Activated CD8-positive, alpha-beta memory T cell treated with anti-CD3 and anti-CD28 coated beads, Interleukin-2, amount 10 ng/mL, durations not matched to agents 7 days and 5 days (primary cell): ENCODE results near the gene SEMA3G. TPM values are rescaled to one million over a fixed set of nuclear protein-coding genes. Genes with fewer than 3 reads are reported as not detected.

Source experiments
- ATAC-seq: fragments of 150-1000 bp; cut with Tn5 transposase; one replicate; pipeline ENCODE4 v1.10.0; 2021; ENCODE audit warnings: moderate library complexity
- CTCF ChIA-PET: fragments of 350-600 bp; sonication (Branson Sonifier 250); formaldehyde crosslinking; loops from one replicate; lab custom pipeline; 2021; ENCODE audit warnings: antibody characterized with exemption; lab: Charles Lee
- DNase-seq: peaks from one replicate; pipeline ENCODE4 v3.0.0-alpha.2; 2020
- H3K27ac Mint-ChIP-seq: one replicate; pipeline ENCODE4 v1.8.0; 2021; ENCODE audit warnings: mild to moderate bottlenecking, mixed read lengths
- H3K27me3 Mint-ChIP-seq: one replicate; pipeline ENCODE4 v1.8.0; 2021; ENCODE audit warnings: mixed read lengths
- H3K36me3 Mint-ChIP-seq: one replicate; pipeline ENCODE4 v1.8.0; 2021; ENCODE audit warnings: mild to moderate bottlenecking, mixed read lengths
- H3K4me1 Mint-ChIP-seq: one replicate; pipeline ENCODE4 v1.8.0; 2021; ENCODE audit warnings: mixed read lengths
- H3K4me3 Mint-ChIP-seq: one replicate; pipeline ENCODE4 v1.8.0; 2021; ENCODE audit warnings: mild to moderate bottlenecking, moderate library complexity, mixed read lengths
- H3K9me3 Mint-ChIP-seq: one replicate; pipeline ENCODE4 v1.8.0; 2022; ENCODE audit warnings: low read depth, mixed read lengths
- total RNA-seq, 2 experiments: library from RNA; stranded (reverse); gene quantifications; one replicate each; pipeline ENCODE4 v1.2.3, GENCODE V29; 2021

Gene SEMA3G
- total RNA-seq, 2 experiments from 2014 or later: 0.28 to 0.38 TPM

GRCh38 chr3:52395503-52395865 lies 49.4 kb downstream of the SEMA3G start:
- H3K27ac Mint-ChIP-seq: no peak overlapping the region
- H3K9me3 Mint-ChIP-seq: no peaks in the 10 kb centered on the region
- no peaks in the 10 kb centered on the region for H3K4me1 Mint-ChIP-seq
- H3K36me3 Mint-ChIP-seq: no peaks in the 10 kb centered on the region
- no peak for ATAC-seq
- no peak for DNase-seq
- H3K4me3 Mint-ChIP-seq: no peak overlapping the region
- H3K27me3 Mint-ChIP-seq: no peaks in the 10 kb centered on the region
- CTCF ChIA-PET: interaction anchor here (0.9 kb wide), 1 partner anchor 51 kb away, joined by 3 read pairs; no protein-coding TSS in a partner anchor

DNA sequence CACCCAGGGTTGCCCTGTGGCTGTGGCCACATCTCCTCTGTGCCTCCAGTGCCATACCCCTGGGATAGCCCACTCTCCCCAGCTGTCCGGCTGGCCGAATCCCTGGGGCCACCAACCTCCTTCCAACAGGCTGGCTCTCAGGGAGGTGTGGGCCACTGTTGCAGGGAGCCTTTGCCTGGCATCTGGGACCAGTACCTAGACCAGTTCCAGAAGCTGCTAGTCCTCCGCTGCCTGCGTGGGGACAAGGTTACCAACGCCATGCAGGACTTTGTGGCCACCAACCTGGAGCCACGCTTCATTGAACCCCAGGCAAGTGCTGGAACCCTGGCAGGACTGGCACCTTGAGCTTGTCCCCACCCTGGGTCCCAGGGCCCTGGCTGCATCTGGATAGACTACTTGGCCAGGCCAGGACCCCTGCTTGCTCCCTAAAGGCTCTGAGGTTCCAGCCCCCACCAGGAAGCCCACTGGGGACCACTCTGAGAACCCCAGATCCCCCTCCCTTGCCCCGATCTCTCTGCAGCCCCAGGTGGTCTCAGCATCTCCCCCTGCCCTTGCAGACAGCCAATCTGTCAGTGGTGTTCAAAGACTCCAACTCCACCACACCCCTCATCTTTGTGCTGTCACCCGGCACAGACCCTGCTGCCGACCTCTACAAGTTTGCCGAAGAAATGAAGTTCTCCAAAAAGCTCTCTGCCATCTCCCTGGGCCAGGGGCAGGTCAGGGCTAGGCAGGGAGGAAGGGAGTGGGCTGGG lies 50.0 kb downstream of the SEMA3G start:
- Mint-ChIP-seq H3K4me1 (no peaks in the 10 kb centered on the region), H3K36me3 (no peaks in the 10 kb centered on the region), H3K27me3 (no peaks in the 10 kb centered on the region), H3K27ac (no peak overlapping the region), H3K9me3 (no peaks in the 10 kb centered on the region), H3K4me3 (no peak overlapping the region)
- CTCF ChIA-PET: interaction anchor here (0.9 kb wide), 1 partner anchor 51 kb away, joined by 3 read pairs; no protein-coding TSS in a partner anchor
- no peak for ATAC-seq
- DNase-seq: no peak

DNA sequence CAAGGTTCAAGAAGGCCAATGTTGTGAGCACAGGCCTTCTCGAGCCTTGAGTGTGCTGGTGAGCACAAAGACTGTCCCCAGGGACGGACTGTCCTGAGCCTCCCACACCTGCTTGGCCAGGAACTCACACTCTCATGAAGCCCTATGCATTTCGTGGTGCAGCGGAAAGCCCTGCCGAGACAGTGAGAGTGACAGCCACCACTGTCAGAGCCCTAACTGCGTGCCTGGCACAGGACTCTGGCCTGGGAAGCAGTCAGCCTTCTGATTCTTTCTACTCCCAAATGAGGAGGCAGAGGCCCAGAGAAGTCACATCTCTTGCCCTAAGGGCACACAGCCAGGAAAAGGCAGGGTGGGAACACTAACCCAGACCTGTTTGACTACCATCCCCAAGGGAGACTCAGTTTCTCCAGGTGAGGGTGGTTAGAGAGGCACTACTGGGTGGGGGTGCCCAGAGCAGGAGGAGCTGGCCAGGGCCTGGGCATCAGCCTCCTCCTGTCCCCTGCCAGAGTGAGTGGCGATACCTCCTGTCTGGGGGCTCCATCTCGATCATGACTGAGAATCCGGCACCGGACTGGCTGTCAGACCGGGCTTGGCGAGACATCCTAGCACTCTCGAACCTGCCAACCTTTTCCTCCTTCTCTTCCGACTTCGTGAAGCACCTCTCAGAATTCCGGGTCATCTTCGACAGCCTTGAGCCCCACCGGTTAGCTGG lies 50.8 kb downstream of the SEMA3G start:
- no peaks in the 10 kb centered on the region for H3K4me1 Mint-ChIP-seq
- no peak overlapping the region for H3K4me3 Mint-ChIP-seq

GRCh38 chr3:52393131-52393807 lies 51.6 kb downstream of the SEMA3G start:
- Mint-ChIP-seq H3K27ac (no peak overlapping the region), H3K27me3 (no peaks in the 10 kb centered on the region), H3K36me3 (no peaks in the 10 kb centered on the region), H3K4me3 (no peak overlapping the region), H3K4me1 (no peaks in the 10 kb centered on the region), H3K9me3 (no peaks in the 10 kb centered on the region)
- DNase-seq (no peak), ATAC-seq (no peak)
- CTCF ChIA-PET: no interaction called here

More for the DNA sequence above, 50.8 kb downstream of the SEMA3G start:
- no peak for DNase-seq
- CTCF ChIA-PET: interaction anchor here (0.9 kb wide), 1 partner anchor 52 kb away, joined by 3 read pairs; no protein-coding TSS in a partner anchor
- no peaks in the 10 kb centered on the region for H3K27me3 Mint-ChIP-seq
- H3K36me3 Mint-ChIP-seq: no peaks in the 10 kb centered on the region
- no peak for ATAC-seq
- no peak overlapping the region for H3K27ac Mint-ChIP-seq
- no peaks in the 10 kb centered on the region for H3K9me3 Mint-ChIP-seq

GRCh38 chr3:52392216-52392930 lies 52.5 kb downstream of the SEMA3G start:
- Mint-ChIP-seq H3K36me3 (no peaks in the 10 kb centered on the region), H3K27me3 (no peaks in the 10 kb centered on the region), H3K4me1 (no peaks in the 10 kb centered on the region), H3K4me3 (no peak overlapping the region), H3K27ac (no peak overlapping the region), H3K9me3 (no peaks in the 10 kb centered on the region)
- CTCF ChIA-PET: no interaction called here
- DNase-seq: no peak
- ATAC-seq: no peak

DNA sequence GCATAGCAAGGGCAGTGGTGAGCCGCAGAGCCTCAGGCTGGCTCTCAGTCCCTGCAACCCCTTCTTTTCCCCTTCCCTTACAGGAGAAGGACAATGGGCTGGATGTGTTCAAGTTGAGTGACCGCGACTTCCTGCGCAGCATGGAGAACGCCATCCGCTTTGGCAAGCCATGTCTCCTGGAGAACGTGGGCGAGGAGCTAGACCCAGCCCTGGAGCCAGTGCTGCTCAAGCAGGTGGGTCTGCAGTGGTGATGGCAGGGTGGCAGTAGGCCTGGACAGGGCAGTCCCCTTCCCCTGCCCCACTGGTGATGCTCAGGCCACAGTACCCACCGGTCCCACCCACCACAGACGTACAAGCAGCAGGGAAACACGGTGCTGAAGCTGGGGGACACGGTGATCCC lies 53.8 kb downstream of the SEMA3G start:
- Mint-ChIP-seq H3K27ac (no peak overlapping the region), H3K4me3 (no peak overlapping the region), H3K4me1 (no peaks in the 10 kb centered on the region), H3K27me3 (no peaks in the 10 kb centered on the region), H3K36me3 (no peaks in the 10 kb centered on the region), H3K9me3 (no peaks in the 10 kb centered on the region)
- CTCF ChIA-PET: no interaction called here
- DNase-seq (no peak), ATAC-seq (no peak)

DNA sequence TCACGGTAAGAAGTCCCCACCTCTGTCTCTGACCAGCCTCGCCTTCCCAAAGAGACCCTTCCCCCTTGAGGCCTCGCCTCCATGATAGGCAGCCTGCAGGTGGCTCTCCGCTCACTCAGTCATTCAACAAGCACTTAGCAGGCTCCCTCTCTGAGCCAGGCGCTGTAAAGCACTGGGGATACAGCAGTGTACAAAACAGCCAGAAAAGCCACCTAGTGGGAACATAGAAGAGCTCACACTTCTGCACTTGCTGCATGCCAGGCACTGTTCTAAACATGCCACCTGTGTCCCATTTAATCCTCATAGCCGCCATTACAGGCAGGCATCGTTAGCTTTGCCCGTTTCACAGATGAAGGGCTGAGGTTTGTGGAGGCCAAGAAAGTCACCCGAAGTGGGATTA lies 56.0 kb downstream of the SEMA3G start:
- Mint-ChIP-seq H3K9me3 (no peaks in the 10 kb centered on the region), H3K4me3 (no peak overlapping the region), H3K36me3 (no peaks in the 10 kb centered on the region), H3K27ac (no peak overlapping the region), H3K4me1 (peaks cover 3% of the 10 kb centered on the region), H3K27me3 (no peaks in the 10 kb centered on the region)
- ATAC-seq (no peak), DNase-seq (no peak)
- CTCF ChIA-PET: interaction anchor here (1.3 to 3.3 kb wide), 3 partner anchors 9 to 49 kb away, joined by 3 to 12 read pairs (median 5); no protein-coding TSS in a partner anchor

- no peak overlapping the region for H3K4me3 Mint-ChIP-seq
- no peaks in the 10 kb centered on the region for H3K36me3 Mint-ChIP-seq
- ATAC-seq: no peak
- no peak overlapping the region for H3K27ac Mint-ChIP-seq
- H3K9me3 Mint-ChIP-seq: no peaks in the 10 kb centered on the region
- H3K27me3 Mint-ChIP-seq: no peaks in the 10 kb centered on the region
- H3K4me1 Mint-ChIP-seq: peaks cover 5% of the 10 kb centered on the region
- CTCF ChIA-PET: interaction anchor here (1.4 to 3.3 kb wide), 2 partner anchors 10 to 49 kb away, joined by 3 to 12 read pairs; no protein-coding TSS in a partner anchor
- no peak for DNase-seq
These were observed 56.5 kb downstream of the SEMA3G start for GRCh38 chr3:52388348-52388821.

DNA sequence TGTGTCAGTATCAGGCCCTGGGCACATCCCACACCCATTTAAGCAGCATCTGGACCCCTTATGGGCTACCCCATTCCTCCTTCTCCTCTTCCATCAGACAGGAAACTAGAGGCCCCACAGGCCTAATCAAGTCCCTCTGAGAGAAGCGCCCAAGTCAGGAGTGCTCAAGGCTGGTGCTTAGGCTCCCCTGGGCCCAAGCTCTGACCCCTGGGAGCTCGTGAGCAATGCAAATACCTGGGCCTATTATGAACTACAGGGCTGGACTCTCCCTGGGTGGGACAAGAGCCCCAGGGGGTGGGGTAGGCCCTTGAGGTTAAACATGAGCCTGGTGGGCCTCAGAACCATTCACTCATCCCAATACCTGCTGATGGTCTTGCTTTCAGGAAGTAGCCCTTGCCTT lies 57.4 kb downstream of the SEMA3G start:
- ATAC-seq: no peak
- no peak for DNase-seq
- H3K4me1 Mint-ChIP-seq: peaks cover 5% of the 10 kb centered on the region
- H3K36me3 Mint-ChIP-seq: no peaks in the 10 kb centered on the region
- H3K27me3 Mint-ChIP-seq: no peaks in the 10 kb centered on the region
- CTCF ChIA-PET: interaction anchor here (3.3 kb wide), 1 partner anchor 48 kb away, joined by 12 read pairs; no protein-coding TSS in a partner anchor
- H3K4me3 Mint-ChIP-seq: no peak overlapping the region
- no peaks in the 10 kb centered on the region for H3K9me3 Mint-ChIP-seq
- H3K27ac Mint-ChIP-seq: no peak overlapping the region

GRCh38 chr3:52385157-52385556 lies 59.7 kb downstream of the SEMA3G start:
- no peaks in the 10 kb centered on the region for H3K36me3 Mint-ChIP-seq
- CTCF ChIA-PET: interaction anchor here (1.2 to 2.4 kb wide), 7 partner anchors 12 to 168 kb away, joined by 3 to 8 read pairs (median 3); partner anchors contain the start of gene TNNC1
- DNase-seq: no peak
- H3K27me3 Mint-ChIP-seq: no peaks in the 10 kb centered on the region
- peak; percentile 43 for ATAC-seq
- H3K4me3 Mint-ChIP-seq: no peak overlapping the region
- no peaks in the 10 kb centered on the region for H3K9me3 Mint-ChIP-seq
- H3K4me1 Mint-ChIP-seq: peaks cover 5% of the 10 kb centered on the region
- no peak overlapping the region for H3K27ac Mint-ChIP-seq

- no peaks in the 10 kb centered on the region for H3K27me3 Mint-ChIP-seq
- no peak overlapping the region for H3K4me3 Mint-ChIP-seq
- ATAC-seq (no peak), DNase-seq (no peak)
- peaks cover 5% of the 10 kb centered on the region for H3K4me1 Mint-ChIP-seq
- H3K36me3 Mint-ChIP-seq: no peaks in the 10 kb centered on the region
- no peak overlapping the region for H3K27ac Mint-ChIP-seq
- CTCF ChIA-PET: interaction anchor here (1.2 to 2.4 kb wide), 5 partner anchors 12 to 163 kb away, joined by 3 to 8 read pairs (median 3); partner anchors contain the start of gene TNNC1
- no peaks in the 10 kb centered on the region for H3K9me3 Mint-ChIP-seq
These were observed 60.7 kb downstream of the SEMA3G start for GRCh38 chr3:52384019-52384761.

DNA sequence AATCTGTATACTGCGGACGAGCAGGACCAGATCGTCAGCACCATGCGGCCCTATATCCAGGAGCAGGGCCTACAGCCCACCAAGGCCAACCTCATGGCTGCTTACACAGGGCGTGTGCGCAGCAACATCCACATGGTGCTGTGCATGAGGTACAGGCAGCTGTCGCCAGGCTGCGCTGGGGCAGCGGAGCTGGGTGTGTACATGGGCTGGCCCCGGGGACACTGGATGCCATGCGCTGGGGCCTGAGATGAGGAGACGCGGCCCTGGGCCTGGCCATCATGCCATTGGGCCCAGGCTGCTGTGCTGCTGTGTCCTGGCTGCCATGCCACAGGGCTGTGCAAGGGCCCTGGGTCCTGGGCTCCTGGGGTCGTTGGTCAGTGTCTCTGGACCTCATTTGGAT lies 61.5 kb downstream of the SEMA3G start:
- no peak for DNase-seq
- peaks cover 5% of the 10 kb centered on the region for H3K4me1 Mint-ChIP-seq
- CTCF ChIA-PET: interaction anchor here (2.1 to 2.4 kb wide), 2 partner anchors 152 to 162 kb away, joined by 8 read pairs; no protein-coding TSS in a partner anchor
- H3K9me3 Mint-ChIP-seq: no peaks in the 10 kb centered on the region
- H3K27me3 Mint-ChIP-seq: no peaks in the 10 kb centered on the region
- no peak overlapping the region for H3K4me3 Mint-ChIP-seq
- no peaks in the 10 kb centered on the region for H3K36me3 Mint-ChIP-seq
- H3K27ac Mint-ChIP-seq: no peak overlapping the region
- ATAC-seq: no peak
